ENCODE measurements around the gene TRAPPC2L.

TRAPPC2L gene

GRCh38 chr16:88861359-88861758, 4.4 kb downstream of the TRAPPC2L start:
- DNase-seq: no peak

- no peak for DNase-seq
These were observed 6.0 kb downstream of the TRAPPC2L start for GRCh38 chr16:88862968-88863367.

GRCh38 chr16:88863426-88863825, 6.5 kb downstream of the TRAPPC2L start:
- DNase-seq: no peak

- no peak for DNase-seq
These were observed 7.2 kb downstream of the TRAPPC2L start for GRCh38 chr16:88864099-88864498.

- no peak for DNase-seq
These were observed 7.6 kb downstream of the TRAPPC2L start for GRCh38 chr16:88864521-88864920.

GRCh38 chr16:88865310-88865709, 8.4 kb downstream of the TRAPPC2L start:
- DNase-seq: no peak

GRCh38 chr16:88865742-88866141, 8.8 kb downstream of the TRAPPC2L start:
- no peak for DNase-seq

- DNase-seq: no peak
These were observed 9.4 kb downstream of the TRAPPC2L start, which contains the start of gene PABPN1L for GRCh38 chr16:88866151-88866920. Gene PABPN1L (minus strand): TSS chr16:88866660. CDS start chr16:88866606, 54 bp downstream.

GRCh38 chr16:88867581-88868246, 10.8 kb downstream of the TRAPPC2L start:
- no peak for DNase-seq

- DNase-seq: no peak
These were observed 12.2 kb downstream of the TRAPPC2L start for GRCh38 chr16:88868974-88869672.

GRCh38 chr16:88869673-88869980, 12.7 kb downstream of the TRAPPC2L start:
- no peak for DNase-seq

- DNase-seq: no peak
These were observed 13.9 kb downstream of the TRAPPC2L start for GRCh38 chr16:88870608-88871348.

GRCh38 chr16:88871349-88871702, 14.4 kb downstream of the TRAPPC2L start:
- DNase-seq: no peak

- DNase-seq: no peak
These were observed 14.9 kb downstream of the TRAPPC2L start for GRCh38 chr16:88871730-88872416.

GRCh38 chr16:88872650-88873331, 15.9 kb downstream of the TRAPPC2L start:
- no peak for DNase-seq

- no peak for DNase-seq
These were observed 18.1 kb downstream of the TRAPPC2L start for GRCh38 chr16:88874938-88875599.

GRCh38 chr16:88875703-88876234, 18.8 kb downstream of the TRAPPC2L start:
- DNase-seq: no peak

- DNase-seq: no peak
These were observed 20.1 kb downstream of the TRAPPC2L start for GRCh38 chr16:88876942-88877526.

- DNase-seq: no peak
These were observed 20.8 kb downstream of the TRAPPC2L start for GRCh38 chr16:88877564-88878289.

- no peak for DNase-seq
These were observed 21.4 kb downstream of the TRAPPC2L start for GRCh38 chr16:88878356-88878755.

All from activated T-cell treated with anti-CD3 and anti-CD28 coated beads, Interleukin-2, amount 50 U/mL, for 48 hours (primary cell).